GM12875 (cell line): ENCODE data around the gene TFPI.

Experiments used
- H3K4me3 ChIP-seq: one replicate; pipeline ENCODE4 v1.5.1; 2011; ENCODE audit warnings: low read depth, low read length, control low read depth
- TF ChIP-seq, protein P1 (sequence below): IDR thresholded peaks from 2 replicates; pipeline ENCODE4 v1.5.1; 2011; ENCODE audit warnings: low read depth, mild to moderate bottlenecking, control low read depth, inconsistent platforms, low read length, moderate library complexity, borderline replicate concordance; ENCODE audit not compliant: insufficient read depth

TFPI gene

GRCh38 chr2:187547353-187547979, 6.8 kb downstream of the TFPI start:
- no peak overlapping the region for H3K4me3 ChIP-seq
- TF ChIP-seq, protein P1, sequence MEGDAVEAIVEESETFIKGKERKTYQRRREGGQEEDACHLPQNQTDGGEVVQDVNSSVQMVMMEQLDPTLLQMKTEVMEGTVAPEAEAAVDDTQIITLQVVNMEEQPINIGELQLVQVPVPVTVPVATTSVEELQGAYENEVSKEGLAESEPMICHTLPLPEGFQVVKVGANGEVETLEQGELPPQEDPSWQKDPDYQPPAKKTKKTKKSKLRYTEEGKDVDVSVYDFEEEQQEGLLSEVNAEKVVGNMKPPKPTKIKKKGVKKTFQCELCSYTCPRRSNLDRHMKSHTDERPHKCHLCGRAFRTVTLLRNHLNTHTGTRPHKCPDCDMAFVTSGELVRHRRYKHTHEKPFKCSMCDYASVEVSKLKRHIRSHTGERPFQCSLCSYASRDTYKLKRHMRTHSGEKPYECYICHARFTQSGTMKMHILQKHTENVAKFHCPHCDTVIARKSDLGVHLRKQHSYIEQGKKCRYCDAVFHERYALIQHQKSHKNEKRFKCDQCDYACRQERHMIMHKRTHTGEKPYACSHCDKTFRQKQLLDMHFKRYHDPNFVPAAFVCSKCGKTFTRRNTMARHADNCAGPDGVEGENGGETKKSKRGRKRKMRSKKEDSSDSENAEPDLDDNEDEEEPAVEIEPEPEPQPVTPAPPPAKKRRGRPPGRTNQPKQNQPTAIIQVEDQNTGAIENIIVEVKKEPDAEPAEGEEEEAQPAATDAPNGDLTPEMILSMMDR: no peak

- TF ChIP-seq, protein P1: no peak
- H3K4me3 ChIP-seq: no peak overlapping the region
Measured at GRCh38 chr2:187546762-187547333, 7.4 kb downstream of the TFPI start.

DNA sequence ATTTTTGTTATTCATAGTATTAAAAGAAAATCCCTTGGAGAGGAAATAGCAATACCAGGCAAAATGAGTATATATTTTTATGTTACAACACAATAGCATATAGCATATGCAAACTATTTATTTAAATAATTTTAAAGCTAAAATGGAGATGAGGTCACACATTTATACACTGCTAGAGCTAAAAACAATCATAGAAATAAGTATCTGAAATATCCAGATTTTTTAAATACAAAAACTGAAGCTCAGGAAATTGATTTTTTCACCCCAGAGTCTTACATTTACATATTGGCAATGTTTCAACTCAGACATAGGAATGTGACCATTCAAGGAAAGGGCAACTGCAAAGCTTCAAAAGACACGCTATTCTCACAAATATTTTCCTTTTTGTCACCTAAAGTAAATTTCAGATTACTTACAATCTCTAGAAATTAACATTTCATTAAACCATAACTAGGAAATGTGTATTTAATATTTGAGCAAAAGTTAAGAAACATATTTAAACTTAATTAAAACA, 8.9 kb downstream of the TFPI start:
- no peak overlapping the region for H3K4me3 ChIP-seq
- TF ChIP-seq, protein P1: no peak

DNA sequence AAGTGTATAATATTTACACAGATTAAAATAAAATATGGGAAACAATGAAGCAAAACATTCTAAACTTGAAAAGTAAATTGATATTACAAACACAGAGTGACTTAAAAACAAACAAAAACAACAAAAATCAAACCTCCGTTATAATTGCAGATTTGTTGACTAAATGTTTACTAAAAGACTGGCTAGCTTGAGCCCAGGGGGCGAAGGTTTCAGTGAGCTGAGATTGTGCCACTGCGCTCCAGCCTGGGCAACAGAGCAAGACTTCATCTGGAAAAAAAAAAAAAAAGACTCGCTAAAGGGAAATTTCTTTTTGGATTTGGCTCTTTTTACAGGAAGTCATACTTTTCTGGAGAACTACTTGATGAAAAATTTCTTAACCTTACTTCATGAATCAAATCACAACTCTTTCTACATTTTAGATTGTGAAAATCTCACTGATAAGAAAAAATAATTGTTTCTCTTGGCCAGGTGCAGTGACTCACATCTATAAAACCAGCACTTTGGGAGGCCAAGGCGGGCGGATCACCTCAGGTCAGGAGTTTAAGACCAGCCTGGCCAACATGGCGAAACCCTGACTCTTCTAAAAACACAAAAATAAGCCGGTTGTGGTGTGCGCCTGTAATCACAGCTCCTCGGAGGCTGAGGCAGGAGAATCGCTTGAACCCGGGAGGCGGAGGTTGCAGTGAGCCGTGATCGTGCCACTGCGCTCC, 9.7 kb downstream of the TFPI start:
- TF ChIP-seq, protein P1: no peak
- H3K4me3 ChIP-seq: no peak overlapping the region

DNA sequence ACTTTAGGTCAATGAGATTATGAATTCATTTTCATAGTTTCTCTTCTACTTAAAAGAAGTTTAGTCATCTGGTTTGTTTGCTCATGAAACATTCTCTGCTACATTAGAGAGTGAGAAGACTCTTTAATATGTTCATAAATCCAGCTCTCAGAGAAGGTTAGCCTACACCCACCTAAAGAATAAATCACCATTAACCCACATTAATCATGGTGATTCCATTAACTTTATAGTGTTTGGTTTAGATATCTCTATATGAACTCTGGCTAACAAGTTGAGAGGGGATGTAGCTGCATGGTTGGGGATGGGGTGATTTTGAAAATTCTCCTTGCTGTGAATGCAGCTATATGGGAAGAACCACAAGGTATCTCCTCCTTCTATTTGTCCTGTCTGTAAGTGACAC, 10.7 kb downstream of the TFPI start:
- TF ChIP-seq, protein P1: no peak
- no peak overlapping the region for H3K4me3 ChIP-seq

GRCh38 chr2:187542123-187542522, 12.1 kb downstream of the TFPI start:
- no peak overlapping the region for H3K4me3 ChIP-seq
- TF ChIP-seq, protein P1: no peak
